GM18498 (cell line): Measurements from ENCODE around the gene SPRED2.

ENCODE experiments used
- ATAC-seq: cut with Tn5 transposase; IDR thresholded peaks from one replicate; pipeline ENCODE4 v1.9.1; 2021; ENCODE audit warnings: mild to moderate bottlenecking, moderate library complexity; ENCODE audit not compliant: unreplicated experiment

SPRED2 gene

DNA sequence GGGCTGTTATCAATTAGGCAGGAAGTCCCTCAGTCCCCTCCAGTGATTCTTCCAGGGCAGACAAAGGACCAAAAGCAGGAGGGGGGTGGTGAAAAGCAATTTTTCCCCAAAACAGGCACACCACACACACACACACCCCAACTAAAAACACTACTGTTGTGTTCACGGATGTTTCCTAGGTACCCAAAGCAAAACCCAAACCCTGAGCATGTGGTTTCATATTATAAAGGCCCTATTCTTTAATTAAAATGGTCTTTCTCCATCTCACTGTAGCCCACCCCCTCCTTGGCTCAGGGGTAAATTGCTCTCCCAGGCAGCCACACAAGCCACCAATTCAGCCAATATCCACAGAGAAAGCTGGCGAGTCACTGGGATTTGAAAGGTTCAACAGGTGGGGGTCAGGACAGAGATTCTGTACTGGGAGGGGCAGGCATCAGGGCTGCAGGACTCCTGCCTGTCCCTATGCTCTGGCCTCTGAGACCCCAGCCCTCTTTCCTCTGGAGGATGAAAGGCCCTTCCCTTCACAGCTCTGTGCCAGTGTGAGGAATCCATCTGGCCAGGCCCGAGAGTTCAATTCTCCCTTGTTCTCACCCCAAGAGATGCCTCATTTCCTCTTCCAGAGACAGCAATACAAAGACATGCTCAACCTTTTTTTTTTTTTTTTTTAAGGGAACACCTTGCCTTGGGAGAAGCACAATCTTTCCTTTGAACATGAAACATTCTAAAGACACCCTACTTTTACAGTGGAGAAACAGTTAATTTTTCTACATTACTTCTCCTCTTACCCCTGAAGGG, 43.6 kb downstream of the SPRED2 start:
- ATAC-seq = no peak

GRCh38 chr2:65388051-65388531, 44.3 kb downstream of the SPRED2 start:
- peak; percentile 79 for ATAC-seq

DNA sequence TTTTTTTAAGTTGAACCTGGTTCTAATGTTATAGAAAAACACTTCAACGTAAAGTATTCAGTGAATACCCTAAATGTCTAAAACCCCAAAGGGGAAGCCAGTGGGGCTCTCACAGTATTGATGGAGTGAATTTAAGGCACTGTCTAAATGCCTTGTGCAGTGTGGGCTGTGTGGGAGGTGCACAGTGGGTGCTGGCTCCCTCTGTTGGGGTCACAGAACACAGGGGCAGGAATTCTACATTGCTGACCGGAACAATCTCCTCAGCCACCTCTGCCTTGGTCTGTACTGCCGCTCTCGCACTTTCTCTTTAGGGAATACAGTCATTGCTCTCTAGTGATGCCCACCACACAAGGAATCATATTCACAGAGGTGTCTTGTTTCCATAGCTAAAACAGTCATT, 45.4 kb downstream of the SPRED2 start:
- ATAC-seq = no peak

GRCh38 chr2:65386344-65386743, 46.1 kb downstream of the SPRED2 start:
- ATAC-seq = no peak

- ATAC-seq = no peak
Observed at GRCh38 chr2:65383541-65384488, 48.6 kb downstream of the SPRED2 start.

GRCh38 chr2:65382776-65383357, 49.5 kb downstream of the SPRED2 start:
- peak; percentile 86 for ATAC-seq

- no peak for ATAC-seq
Observed at GRCh38 chr2:65382323-65382722, 50.1 kb downstream of the SPRED2 start.

- no peak for ATAC-seq
Observed at GRCh38 chr2:65381607-65382051, 50.8 kb downstream of the SPRED2 start.

DNA sequence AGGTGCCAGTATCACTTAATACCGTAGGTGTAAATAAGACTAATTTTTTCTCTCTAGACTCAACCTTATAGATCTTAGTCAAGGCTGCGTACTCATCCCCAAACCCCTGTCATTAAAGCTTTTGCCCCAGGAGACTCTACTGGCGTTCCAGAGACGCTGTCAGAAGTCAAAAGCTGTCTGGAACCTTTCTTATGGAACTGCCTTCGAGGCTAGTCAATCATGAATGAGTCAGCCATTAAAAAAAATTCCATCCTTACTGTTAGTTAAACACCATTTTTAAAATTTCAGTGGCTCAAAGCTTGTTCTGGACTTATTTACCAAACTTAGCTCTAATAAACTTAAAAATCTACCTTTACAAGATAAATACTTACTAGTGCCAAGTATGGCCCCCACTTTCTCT, 52.1 kb downstream of the SPRED2 start:
- no peak for ATAC-seq

DNA sequence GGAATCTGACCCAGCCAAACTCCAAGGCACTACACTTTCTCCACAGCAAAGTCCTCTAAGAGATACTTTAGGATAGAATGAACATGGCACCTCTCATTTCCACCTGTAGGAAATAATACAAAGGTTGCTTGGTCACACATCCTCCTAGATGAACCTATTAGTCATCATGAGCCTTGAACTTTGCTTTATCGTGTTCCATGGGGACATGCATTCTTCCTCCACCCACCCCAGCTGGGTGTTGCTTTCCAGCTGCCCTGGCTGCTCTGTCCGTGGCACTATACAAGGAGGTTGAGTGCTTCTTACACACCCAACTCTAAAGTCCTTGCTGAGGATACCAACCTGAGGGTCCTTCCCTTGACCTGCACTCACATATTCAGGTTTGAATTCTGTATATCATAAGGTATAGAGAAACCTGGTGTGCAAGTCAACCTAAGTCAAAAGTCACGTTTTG, 52.7 kb downstream of the SPRED2 start:
- ATAC-seq = no peak

- no peak for ATAC-seq
Observed at GRCh38 chr2:65379223-65379622, 53.2 kb downstream of the SPRED2 start.

DNA sequence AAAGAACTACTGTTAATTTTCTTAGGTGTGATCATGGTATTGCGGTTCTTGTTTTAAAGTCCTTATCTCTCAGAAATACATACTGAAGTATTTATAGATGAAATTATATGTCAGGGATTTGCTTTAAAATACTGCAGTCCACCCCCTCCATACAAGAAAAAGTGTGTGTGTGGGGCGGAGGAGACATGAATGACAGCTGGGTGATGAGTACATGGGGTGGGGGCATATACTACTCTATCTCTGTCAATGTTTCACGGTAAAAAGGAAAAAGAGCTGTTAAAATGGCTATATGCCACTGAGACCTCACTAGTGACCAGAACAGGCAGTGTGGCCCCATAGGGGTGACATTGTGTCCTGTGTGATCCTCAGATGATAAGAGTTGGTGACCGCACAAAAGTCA, 54.1 kb downstream of the SPRED2 start:
- no peak for ATAC-seq

GRCh38 chr2:65377556-65378192, 54.7 kb downstream of the SPRED2 start:
- no peak for ATAC-seq

GRCh38 chr2:65375723-65376122, 56.7 kb downstream of the SPRED2 start:
- ATAC-seq = no peak

GRCh38 chr2:65374999-65375398, 57.4 kb downstream of the SPRED2 start:
- ATAC-seq = no peak

DNA sequence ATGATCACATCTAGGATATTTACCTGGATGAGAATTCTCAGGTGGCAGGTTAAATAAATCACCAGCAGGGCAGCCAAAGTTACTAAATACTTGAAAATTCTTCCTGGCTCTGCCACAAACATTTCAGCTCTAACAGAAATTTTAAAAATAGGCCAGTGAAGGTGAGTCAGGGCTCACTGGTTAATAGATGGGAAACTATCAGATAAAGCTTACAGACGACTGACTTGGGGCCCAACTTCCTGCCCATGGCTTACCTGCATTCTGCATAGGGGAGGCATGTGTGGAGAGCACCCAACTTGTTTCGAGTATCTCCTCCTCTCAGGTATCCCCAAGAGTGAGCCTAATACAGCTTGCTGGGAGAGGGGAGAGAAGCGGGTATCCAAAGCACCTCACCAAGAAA, 57.8 kb downstream of the SPRED2 start:
- ATAC-seq = peak; percentile 42

DNA sequence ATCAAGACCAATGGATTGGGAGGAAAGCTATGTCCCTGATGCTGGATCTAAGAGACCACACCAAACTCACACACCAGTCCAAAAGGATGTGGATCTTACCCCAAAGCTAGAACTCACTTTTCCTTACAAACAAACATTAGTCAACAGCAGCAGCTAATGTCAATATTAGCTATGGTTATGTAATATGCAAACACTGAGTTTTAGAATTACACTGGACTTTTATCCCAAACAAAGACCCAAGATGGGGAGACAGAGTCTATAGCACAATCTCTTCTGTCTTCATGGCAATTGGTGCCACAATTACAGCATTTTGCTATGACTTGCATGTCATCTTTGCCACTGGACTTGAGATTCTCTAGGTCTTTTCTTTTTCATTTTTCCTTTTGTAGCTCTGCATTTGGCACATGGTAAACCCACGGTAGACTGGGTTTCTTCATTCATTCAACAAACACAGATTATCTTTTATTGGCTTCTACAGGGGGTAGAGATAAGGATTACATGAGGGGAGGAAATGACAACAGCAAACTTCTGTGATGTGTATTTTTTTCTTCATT, 59.0 kb downstream of the SPRED2 start:
- ATAC-seq = no peak

DNA sequence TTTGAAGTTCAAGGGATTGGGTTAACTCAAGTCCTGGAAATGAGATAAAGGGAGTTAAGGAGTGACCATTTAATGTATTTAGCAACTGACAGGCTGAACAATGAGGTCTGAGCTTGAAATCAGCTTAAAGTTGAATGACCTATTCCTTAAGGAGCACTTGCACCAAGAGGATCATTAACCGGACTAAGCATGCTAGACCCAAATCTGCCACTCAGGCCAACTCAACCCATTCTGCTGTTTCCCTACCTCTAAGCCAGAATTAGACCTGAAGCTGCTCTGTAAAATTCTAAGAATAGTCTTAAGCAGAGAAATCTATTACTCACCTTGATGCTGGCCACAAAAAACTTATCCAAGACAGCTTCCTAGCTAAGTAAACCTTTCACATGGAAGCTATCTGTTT, 59.8 kb downstream of the SPRED2 start:
- ATAC-seq = no peak

DNA sequence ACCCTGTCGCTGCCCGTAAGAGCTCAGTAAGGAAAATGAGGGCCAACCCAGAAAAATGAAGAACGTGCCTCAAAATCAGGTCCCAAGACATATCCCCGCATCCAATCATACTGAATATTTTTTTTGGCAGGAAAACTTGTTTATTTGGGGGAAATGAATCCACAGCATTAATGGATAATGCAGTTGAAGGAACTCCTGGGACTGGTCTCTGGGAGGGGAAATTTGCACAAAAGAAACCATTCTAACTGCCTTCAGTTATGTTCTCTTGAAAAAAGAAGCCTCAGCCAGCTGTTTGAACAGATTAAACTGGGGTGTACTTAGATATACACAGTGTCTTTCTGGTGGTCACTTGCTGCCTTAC, 61.3 kb downstream of the SPRED2 start:
- ATAC-seq = no peak

DNA sequence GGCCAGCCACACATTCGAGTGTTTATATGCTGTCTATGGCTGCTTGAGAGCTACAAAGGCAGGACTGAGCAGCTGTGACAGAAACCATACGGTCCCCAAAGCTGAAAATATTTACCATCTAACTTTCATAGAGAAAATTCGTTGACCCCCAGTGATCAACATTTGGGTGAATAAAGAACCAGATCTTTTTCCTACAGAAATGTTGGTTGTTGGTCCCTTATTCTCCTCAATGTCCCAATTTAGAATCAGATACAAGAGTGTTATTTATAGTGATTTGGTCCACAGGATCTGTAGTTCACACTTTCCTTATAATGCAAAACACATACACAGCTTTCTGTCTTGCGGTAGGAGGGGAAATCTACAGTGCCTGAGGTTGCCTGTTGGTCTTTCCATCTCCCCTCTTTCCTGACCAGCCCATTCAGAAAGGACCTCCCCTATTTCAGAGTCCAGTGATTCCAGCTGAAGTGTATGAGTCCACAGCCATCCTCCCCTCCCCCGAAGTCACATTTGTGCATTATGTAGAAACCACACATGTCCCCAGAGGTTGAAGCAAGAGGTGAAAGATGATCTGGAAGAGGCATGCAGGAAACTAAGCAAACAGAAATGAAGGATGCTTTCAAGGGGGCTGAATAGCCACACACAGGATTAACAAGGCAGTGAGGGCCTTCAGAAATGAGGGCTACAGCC, 61.9 kb downstream of the SPRED2 start:
- ATAC-seq = no peak
